ENCODE data around the gene EFCAB9. TPM values are rescaled to one million over a fixed set of nuclear protein-coding genes. Genes with fewer than 3 reads are reported as not detected.

The EFCAB9 gene
- total RNA-seq, 4 donors from 2014 or later = not detected

DNA sequence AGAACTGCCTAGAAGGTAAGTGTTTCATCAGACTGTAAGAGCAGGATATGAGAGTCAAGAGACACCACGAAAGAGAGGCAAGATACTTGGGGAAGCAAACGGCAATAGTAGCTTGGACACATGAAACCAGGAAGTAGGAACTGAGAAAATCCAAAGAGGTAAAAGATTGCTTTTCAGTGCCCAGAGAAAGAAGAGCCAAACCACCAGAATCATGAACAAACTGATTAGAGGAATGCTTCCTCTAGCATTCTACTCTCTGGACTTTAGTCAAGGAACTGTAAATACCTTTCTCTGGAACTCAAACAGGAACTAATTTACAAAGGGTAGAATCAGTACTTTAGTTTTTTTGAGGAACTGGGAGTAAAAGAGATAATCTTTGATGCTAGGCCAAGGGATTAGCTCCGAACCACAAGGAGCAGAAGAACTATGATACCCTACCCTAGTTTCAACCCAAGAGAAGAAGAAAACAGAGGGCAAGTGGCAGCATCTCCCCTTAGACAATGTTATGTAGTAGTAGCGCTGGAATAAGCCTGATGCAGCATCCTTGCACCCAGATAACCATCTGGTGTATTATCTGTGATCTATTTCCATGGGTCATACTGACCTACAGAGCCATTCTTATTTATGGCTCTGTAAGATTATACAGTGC lies 41.3 kb downstream of the EFCAB9 start:
- Histone ChIP-seq H3K4me3 (replicated peaks in 1 of 3) (no peak overlapping the region), H3K27ac (no peak overlapping the region), H3K4me1 (no peaks in the 10 kb centered on the region), H3K9me3 (no peaks in the 10 kb centered on the region), H3K27me3 (no peaks in the 10 kb centered on the region), H3K36me3 (peaks cover 0 to 10% of the 10 kb centered on the region in 2 donors)
- WGBS, 2 donors = 43 to 49% methylated on average over 4 of the region's 4 CpGs
- DNase-seq = no peak
- TF ChIP-seq, protein P1, sequence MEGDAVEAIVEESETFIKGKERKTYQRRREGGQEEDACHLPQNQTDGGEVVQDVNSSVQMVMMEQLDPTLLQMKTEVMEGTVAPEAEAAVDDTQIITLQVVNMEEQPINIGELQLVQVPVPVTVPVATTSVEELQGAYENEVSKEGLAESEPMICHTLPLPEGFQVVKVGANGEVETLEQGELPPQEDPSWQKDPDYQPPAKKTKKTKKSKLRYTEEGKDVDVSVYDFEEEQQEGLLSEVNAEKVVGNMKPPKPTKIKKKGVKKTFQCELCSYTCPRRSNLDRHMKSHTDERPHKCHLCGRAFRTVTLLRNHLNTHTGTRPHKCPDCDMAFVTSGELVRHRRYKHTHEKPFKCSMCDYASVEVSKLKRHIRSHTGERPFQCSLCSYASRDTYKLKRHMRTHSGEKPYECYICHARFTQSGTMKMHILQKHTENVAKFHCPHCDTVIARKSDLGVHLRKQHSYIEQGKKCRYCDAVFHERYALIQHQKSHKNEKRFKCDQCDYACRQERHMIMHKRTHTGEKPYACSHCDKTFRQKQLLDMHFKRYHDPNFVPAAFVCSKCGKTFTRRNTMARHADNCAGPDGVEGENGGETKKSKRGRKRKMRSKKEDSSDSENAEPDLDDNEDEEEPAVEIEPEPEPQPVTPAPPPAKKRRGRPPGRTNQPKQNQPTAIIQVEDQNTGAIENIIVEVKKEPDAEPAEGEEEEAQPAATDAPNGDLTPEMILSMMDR (IDR thresholded peaks at IDR 0.05) = no peak
- TF ChIP-seq POLR2A (IDR thresholded peaks at IDR 0.05) = no peak
- intact Hi-C loops (cut with DNase I) = no loop called here

DNA sequence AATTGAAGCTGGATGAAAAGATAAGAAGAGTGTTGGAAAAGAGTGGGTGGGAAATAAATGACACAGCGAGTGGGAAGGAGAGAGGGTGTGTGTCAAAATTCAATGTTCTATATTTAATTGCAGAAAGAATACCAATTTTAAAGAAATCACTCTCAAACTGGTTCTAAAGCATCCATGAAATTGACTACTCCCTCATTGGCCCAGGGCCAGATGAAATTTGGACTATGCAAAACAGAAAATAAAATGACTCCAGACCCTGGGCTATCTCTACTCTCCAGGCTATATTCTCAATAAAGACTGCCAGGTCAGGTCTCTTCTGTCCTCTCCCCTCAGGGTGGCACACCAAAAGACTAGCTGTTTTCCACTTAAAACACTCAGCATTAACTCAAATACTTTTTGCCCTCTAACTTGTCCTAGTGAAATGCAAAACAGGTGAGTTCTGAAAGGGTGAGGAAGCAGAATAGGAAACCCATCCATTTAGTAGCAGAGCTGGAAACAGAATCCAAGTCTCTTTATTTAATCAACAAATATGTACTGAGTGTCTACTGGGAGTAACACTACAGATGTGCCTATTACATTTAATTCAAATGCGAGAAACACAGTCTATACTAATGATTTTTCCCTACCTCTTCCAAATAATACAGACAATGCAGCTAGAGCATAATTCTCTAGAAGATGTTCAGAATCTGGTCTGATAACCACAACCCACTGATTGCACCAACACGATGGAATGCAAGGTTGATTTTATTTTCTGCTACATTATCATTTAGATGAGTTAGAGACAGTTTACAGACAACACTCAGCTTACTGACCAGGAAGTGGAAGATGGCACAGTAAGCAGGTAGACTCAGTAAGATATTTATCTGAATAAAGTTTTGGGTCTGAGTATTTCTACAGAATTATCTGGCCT lies 42.1 kb downstream of the EFCAB9 start:
- Histone ChIP-seq H3K4me3 (replicated peaks in 1 of 3) (no peak overlapping the region), H3K27me3 (no peaks in the 10 kb centered on the region), H3K27ac (no peak overlapping the region), H3K9me3 (no peaks in the 10 kb centered on the region), H3K4me1 (no peaks in the 10 kb centered on the region), H3K36me3 (peaks cover 0 to 9% of the 10 kb centered on the region in 2 donors)
- TF ChIP-seq, protein P1 (IDR thresholded peaks at IDR 0.05) = no peak
- no peak for TF ChIP-seq POLR2A (IDR thresholded peaks at IDR 0.05)
- peak in 1 of 2 donors; percentile 4 for DNase-seq
- 75 to 83% methylated on average over 3 of the region's 3 CpGs for WGBS, 2 donors
- intact Hi-C loops (cut with DNase I) = no loop called here

DNA sequence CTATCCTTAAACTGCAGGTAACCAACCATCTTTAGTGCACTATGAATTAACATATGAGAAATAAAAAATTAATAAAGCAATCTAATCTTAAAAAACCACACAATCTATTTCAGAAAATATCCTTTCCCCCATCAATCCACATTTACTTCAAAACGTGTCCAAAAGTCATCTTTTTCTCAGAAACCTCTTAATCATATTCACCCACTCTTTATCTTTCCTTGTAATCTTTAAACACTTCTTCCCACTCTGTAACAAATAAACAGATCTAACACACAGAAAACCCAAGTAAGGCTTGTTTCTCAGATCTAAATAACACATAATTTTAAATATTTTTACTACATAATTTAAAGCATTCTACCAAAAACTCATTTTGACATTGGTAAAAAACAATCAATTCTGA lies 44.4 kb downstream of the EFCAB9 start:
- DNase-seq = no peak
- WGBS, 2 donors = 60 to 66% methylated on average over 1 of the region's 1 CpG
- H3K36me3 ChIP-seq = peaks cover 0 to 7% of the 10 kb centered on the region in 2 donors
- no peaks in the 10 kb centered on the region for H3K4me1 ChIP-seq
- no peaks in the 10 kb centered on the region for H3K27me3 ChIP-seq
- intact Hi-C loops (cut with DNase I) = no loop called here
- no peaks in the 10 kb centered on the region for H3K9me3 ChIP-seq
- no peak overlapping the region for H3K27ac ChIP-seq
- no peak for TF ChIP-seq POLR2A (IDR thresholded peaks at IDR 0.05)
- TF ChIP-seq, protein P1 (IDR thresholded peaks at IDR 0.05) = no peak
- no peak overlapping the region for H3K4me3 ChIP-seq (replicated peaks in 1 of 3)

DNA sequence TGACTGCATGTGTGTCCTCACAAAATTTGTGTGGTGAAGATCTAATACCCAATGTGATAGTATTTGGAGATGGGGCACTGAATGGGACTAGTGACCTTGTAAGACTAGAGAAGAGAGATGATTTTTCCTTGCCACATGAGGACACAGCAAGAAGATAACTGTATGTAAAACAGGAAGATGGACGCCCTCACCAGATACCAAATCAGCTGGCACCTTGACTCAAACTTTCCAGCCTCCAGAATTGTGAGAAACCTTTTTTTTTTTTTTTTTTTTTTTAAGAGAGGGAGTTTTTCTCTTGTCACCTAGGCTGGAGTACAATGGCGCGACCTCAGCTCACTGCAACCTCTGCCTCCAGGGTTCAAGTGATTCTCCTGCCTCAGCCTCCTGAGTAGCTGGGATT lies 49.3 kb downstream of the EFCAB9 start:
- Histone ChIP-seq H3K36me3 (no peaks in the 10 kb centered on the region), H3K27me3 (no peaks in the 10 kb centered on the region), H3K4me3 (replicated peaks in 1 of 3) (no peak overlapping the region), H3K9me3 (no peaks in the 10 kb centered on the region), H3K27ac (no peak overlapping the region), H3K4me1 (no peaks in the 10 kb centered on the region)
- 88 to 99% methylated on average over 3 of the region's 3 CpGs for WGBS, 2 donors
- TF ChIP-seq POLR2A (IDR thresholded peaks at IDR 0.05) = no peak
- TF ChIP-seq, protein P1 (IDR thresholded peaks at IDR 0.05) = no peak
- intact Hi-C loops (cut with DNase I) = no loop called here
- no peak for DNase-seq

DNA sequence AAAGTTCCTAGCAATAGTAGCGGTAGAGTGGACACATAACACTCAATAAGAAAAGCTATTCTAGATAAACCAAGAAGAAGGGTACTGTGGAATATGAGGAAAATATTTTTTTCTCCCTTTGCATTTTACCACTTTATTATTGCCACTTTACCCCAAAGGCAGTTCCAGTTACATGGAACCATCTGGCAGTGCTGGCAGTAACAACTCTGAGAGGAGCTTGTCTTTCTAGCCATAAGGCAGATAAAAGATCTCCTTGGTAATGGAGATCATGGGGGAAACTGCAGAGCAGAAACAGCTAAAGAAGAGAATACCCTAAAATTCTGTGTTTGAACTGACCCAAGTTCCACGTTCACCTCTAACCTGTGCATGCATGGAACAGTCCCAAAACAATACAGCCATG lies 51.1 kb downstream of the EFCAB9 start:
- intact Hi-C loops (cut with DNase I) = no loop called here
- no peaks in the 10 kb centered on the region for H3K27me3 ChIP-seq
- no peak overlapping the region for H3K27ac ChIP-seq
- TF ChIP-seq, protein P1 (IDR thresholded peaks at IDR 0.05) = no peak
- no peak for TF ChIP-seq POLR2A (IDR thresholded peaks at IDR 0.05)
- 94 to 98% methylated on average over 2 of the region's 2 CpGs for WGBS, 2 donors
- H3K9me3 ChIP-seq = no peaks in the 10 kb centered on the region
- no peak for DNase-seq
- no peaks in the 10 kb centered on the region for H3K4me1 ChIP-seq
- no peak overlapping the region for H3K4me3 ChIP-seq (replicated peaks in 1 of 3)
- H3K36me3 ChIP-seq = no peaks in the 10 kb centered on the region

All from thyroid gland (tissue), 4 donors.